ENCODE measurements around the gene ZC3H12D. TPM values are rescaled to one million over a fixed set of nuclear protein-coding genes. Genes with fewer than 3 reads are reported as not detected.

ZC3H12D gene
- total and polyA plus RNA-seq, 2 of the 13 experiments (the other 11 are each of a cell fraction or from before 2014, with no cell fraction given): 1.2 to 2.7 TPM

GRCh38 chr6:149503872-149504271 is 19.1 kb upstream of the ZC3H12D start:
- H3K36me3 ChIP-seq (replicated peaks in 1 of 2; ENCODE audit: control insufficient read depth in 1 of 2, insufficient read depth in 2 of 2, low read length in 2 of 2): peaks cover 6 to 21% of the 10 kb centered on the region in 2 experiments
- no peak overlapping the region for H3K27ac ChIP-seq (ENCODE audit: extremely low read length, insufficient read depth, low read length)
- in situ Hi-C loops (cut with HindIII; ENCODE audit: extremely low pct_ligation_motif_present, low pct_unique_long_range_greater_than_20kb) (no loop called here), intact Hi-C loops (cut with micrococcal nuclease; ENCODE audit: unreplicated experiment) (no loop called here)
- no peak for FAIRE-seq
- H3K27me3 ChIP-seq (ENCODE audit: control insufficient read depth in 1 of 2, insufficient read depth in 2 of 2, low read length in 2 of 2): no peaks in the 10 kb centered on the region
- BruUV-seq (replicated peaks): no TSS peak
- CTCF ChIA-PET (ENCODE audit: low intra/inter-chr PET ratio, low total read pairs): no interaction called here
- ATAC-seq: no peak
- TF ChIP-seq, protein P1, sequence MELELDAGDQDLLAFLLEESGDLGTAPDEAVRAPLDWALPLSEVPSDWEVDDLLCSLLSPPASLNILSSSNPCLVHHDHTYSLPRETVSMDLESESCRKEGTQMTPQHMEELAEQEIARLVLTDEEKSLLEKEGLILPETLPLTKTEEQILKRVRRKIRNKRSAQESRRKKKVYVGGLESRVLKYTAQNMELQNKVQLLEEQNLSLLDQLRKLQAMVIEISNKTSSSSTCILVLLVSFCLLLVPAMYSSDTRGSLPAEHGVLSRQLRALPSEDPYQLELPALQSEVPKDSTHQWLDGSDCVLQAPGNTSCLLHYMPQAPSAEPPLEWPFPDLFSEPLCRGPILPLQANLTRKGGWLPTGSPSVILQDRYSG (CRISPR knock-in tag; IDR thresholded peaks at IDR 0.05): no peak
- TF ChIP-seq, protein P2, sequence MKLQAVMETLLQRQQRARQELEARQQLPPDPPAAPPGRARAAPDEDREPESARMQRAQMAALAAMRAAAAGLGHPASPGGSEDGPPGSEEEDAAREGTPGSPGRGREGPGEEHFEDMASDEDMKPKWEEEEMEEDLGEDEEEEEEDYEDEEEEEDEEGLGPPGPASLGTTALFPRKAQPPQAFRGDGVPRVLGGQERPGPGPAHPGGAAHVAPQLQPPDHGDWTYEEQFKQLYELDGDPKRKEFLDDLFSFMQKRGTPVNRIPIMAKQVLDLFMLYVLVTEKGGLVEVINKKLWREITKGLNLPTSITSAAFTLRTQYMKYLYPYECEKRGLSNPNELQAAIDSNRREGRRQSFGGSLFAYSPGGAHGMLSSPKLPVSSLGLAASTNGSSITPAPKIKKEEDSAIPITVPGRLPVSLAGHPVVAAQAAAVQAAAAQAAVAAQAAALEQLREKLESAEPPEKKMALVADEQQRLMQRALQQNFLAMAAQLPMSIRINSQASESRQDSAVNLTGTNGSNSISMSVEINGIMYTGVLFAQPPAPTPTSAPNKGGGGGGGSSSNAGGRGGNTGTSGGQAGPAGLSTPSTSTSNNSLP (IDR thresholded peaks at IDR 0.05; ENCODE audit: low read depth, low read length): no peak
- TF ChIP-seq ZNF138 (CRISPR knock-in tag; IDR thresholded peaks at IDR 0.05; ENCODE audit: low read depth) (no peak), KDM2A (CRISPR knock-in tag; IDR thresholded peaks at IDR 0.05; ENCODE audit: borderline replicate concordance, low read depth) (no peak), ZNF746 (CRISPR knock-in tag; IDR thresholded peaks at IDR 0.05) (no peak), NFAT5 (CRISPR knock-in tag; IDR thresholded peaks at IDR 0.05) (no peak), ZNF761 (CRISPR knock-in tag; conservative IDR thresholded peaks at IDR 0.05) (no peak), REL (CRISPR knock-in tag; conservative IDR thresholded peaks at IDR 0.05) (no peak), PCBP2 (optimal IDR thresholded peaks at IDR 0.05; ENCODE audit: low read depth, low read length, poor library complexity, severe bottlenecking) (no peak), ZNF563 (CRISPR knock-in tag; IDR thresholded peaks at IDR 0.05) (no peak), CEBPZ (IDR thresholded peaks at IDR 0.05; ENCODE audit: low read length) (no peak), FOSL2 (CRISPR knock-in tag; IDR thresholded peaks at IDR 0.05) (no peak), ZNF569 (CRISPR knock-in tag; IDR thresholded peaks at IDR 0.05; ENCODE audit: borderline replicate concordance) (no peak), MXD4 (CRISPR knock-in tag; IDR thresholded peaks at IDR 0.05) (no peak)
- H3K9ac ChIP-seq (ENCODE audit: insufficient read depth, low read depth, low read length): no peak overlapping the region
- H3K4me1 ChIP-seq (ENCODE audit: insufficient read depth, low read length): peaks cover 6% of the 10 kb centered on the region
- no peak overlapping the region for H2AFZ ChIP-seq (ENCODE audit: low read length)
- H3K4me3 ChIP-seq (replicated peaks in 1 of 3; ENCODE audit: insufficient read depth in 1 of 3, low read depth in 2 of 3, low read length in 3 of 3): no peak overlapping the region
- H3K9me3 ChIP-seq (ENCODE audit: low read length): no peaks in the 10 kb centered on the region
- H4K20me1 ChIP-seq (ENCODE audit: insufficient read depth, low read length): no peaks in the 10 kb centered on the region
- H3K4me2 ChIP-seq (ENCODE audit: low read depth, low read length): no peak overlapping the region
- H3K79me2 ChIP-seq (ENCODE audit: insufficient read depth, low read length): no peaks in the 10 kb centered on the region
- no peak for DNase-seq (ENCODE audit: low spot score)
- POLR2A ChIA-PET: interaction anchor here (0.9 to 1.5 kb wide), 2 partner anchors 11 to 18 kb away, joined by 3 to 4 read pairs; no protein-coding TSS in a partner anchor
- 98% methylated on average over 2 of the region's 2 CpGs for WGBS (ENCODE audit: low lambda C conversion rate)

Measured in HepG2 (cell line).